Subcutaneous adipose tissue (tissue), 4 donors: Measurements from ENCODE around the gene CD44. TPM values are rescaled to one million over a fixed set of nuclear protein-coding genes. Genes with fewer than 3 reads are reported as not detected.

Experiments
- CTCF ChIP-seq: fragments of 450-650 bp; IDR thresholded peaks from one replicate; pipeline ENCODE4 v1.5.1; 2016; ENCODE audit warnings: low read depth, mild to moderate bottlenecking, control low read depth, antibody characterized with exemption, moderate library complexity
- total RNA-seq, 4 donors: library from RNA; depleted of rRNA; stranded (reverse); fragments of >200 nt; gene quantifications; one replicate each; pipeline ENCODE4 v1.1.0, GENCODE V29; 2016

The CD44 gene
- total RNA-seq, 4 donors from 2014 or later: 103 to 438 (median 231) TPM

DNA sequence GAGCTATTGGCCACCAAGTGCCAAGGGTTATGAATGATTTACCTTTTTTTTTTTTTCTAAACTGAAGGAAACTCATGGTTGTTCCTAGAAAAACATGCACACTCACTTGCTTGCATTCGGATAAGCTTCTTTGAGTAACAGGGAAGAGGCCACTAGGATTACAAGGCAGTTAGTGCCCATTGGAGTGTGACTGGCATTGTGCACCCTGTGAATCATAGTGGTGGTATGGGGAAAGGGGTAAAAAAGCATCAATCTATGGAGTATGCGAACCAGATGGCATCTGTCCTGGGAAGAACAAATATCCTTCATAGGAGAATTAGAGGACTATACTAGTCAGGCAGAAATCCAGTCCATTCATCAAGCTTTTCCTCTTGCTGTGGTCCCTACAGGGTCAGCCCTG lies 24.2 kb downstream of the CD44 start:
- no peak for TF ChIP-seq CTCF

GRCh38 chr11:35163702-35164496 lies 24.9 kb downstream of the CD44 start:
- no peak for TF ChIP-seq CTCF

DNA sequence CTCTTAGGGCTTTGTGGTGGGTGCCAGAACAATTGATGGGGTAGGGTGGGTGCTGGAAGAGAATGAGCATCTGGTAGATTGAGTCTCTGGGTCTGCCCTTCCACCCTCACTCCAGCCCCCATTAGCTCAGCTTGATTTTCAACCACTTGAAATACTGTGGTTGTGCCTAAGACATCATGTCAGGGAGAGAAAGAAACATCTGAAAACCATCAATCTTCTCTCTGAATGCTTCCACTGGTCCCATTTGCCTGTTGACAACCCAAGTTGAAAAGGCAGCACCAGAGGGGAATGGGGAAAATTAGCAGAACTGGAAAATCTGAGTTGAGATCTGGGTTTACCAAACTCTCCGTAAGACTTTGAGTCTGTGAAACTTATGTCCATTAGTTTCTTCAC lies 26.1 kb downstream of the CD44 start:
- TF ChIP-seq CTCF: no peak

DNA sequence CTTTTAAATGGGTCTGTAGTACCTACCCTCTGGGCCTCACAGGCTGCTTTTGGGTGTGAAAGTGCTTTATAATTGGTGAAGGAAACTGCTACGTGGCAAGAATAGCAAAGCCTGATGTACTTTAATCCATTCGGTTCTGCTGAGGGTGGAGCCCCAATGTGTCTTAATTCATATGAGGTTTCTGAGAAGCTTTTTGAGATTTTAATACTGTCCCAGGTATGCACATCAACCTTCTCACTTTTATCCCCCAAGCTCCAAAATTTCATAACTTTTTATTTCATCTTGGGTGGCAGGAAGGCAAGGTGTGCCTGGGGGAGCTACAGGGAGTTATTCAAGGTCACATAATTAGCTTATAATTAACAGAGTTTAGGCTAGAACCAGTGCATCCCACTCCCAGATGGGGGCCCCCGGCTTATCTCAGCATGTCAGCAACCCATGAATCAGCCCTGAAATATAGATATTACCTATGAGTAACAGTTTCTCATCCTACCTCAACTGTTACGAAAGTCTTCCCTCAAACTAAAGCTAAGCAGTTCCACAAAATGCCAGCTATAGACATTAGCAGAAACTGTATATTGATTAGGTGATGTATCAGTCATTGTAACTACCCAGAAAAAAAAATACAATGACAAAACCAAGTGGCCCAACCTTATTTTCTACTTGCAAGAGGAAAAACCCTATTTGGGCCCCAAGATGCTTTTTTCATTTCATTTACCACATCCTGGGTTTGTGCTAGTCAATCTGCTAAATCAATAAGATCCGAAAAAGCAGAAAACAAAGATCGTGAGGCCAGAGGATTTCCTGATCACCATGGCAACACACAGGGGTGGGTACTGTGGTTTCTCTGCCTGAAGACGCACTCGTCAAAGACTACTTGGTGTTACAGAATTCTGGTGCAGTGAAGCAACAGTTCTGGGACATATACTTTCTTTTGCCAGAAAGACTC lies 26.7 kb downstream of the CD44 start:
- no peak for TF ChIP-seq CTCF

GRCh38 chr11:35166369-35167360 lies 27.7 kb downstream of the CD44 start:
- TF ChIP-seq CTCF: no peak

GRCh38 chr11:35167426-35167954 lies 28.5 kb downstream of the CD44 start:
- no peak for TF ChIP-seq CTCF
